CD4-positive, CD25-positive, alpha-beta regulatory T cell (primary cell): ENCODE results near the gene MECP2. TPM values are rescaled to one million over a fixed set of nuclear protein-coding genes. Genes with fewer than 3 reads are reported as not detected.

ENCODE experiments used
- ATAC-seq, 2 donors: fragments of 150-1000 bp; cut with Tn5 transposase; one replicate each; pipeline ENCODE4 v1.10.0; 2021; ENCODE audit warnings: low read depth in 2 of 2, moderate number of reproducible peaks in 2 of 2, moderate library complexity in 1 of 2
- DNase-seq, 3 donors: peaks; one replicate each; pipeline versions ENCODE4 v3.0.0 to v3.0.0-alpha.2; 2012 to 2022; ENCODE audit warnings: mixed read lengths in 1 of 3
- H3K27ac ChIP-seq: one replicate; pipeline ENCODE4 v1.7.0; 2013; ENCODE audit warnings: mild to moderate bottlenecking, low read length; ENCODE audit not compliant: insufficient read depth, poor library complexity, severe bottlenecking
- H3K27me3 ChIP-seq: one replicate; pipeline ENCODE4 v1.7.0; 2013; ENCODE audit warnings: low read length; ENCODE audit not compliant: control insufficient read depth, insufficient read depth
- H3K36me3 ChIP-seq: one replicate; pipeline ENCODE4 v1.7.0; 2013; ENCODE audit warnings: mild to moderate bottlenecking, low read length, moderate library complexity; ENCODE audit not compliant: control insufficient read depth, insufficient read depth
- H3K4me1 ChIP-seq: 2 replicates; pipeline ENCODE4 v1.7.0; 2013; ENCODE audit warnings: mild to moderate bottlenecking, low read length; ENCODE audit not compliant: insufficient read depth, control insufficient read depth, poor library complexity, severe bottlenecking
- H3K4me3 ChIP-seq: one replicate; pipeline ENCODE4 v1.7.0; 2013; ENCODE audit warnings: low read depth, mild to moderate bottlenecking, low read length, moderate library complexity
- H3K9me3 ChIP-seq, 2 experiments: 1 replicate in 1 of 2; 2 replicates in 1 of 2; pipeline ENCODE4 v1.7.0; 2013; ENCODE audit warnings: low read length in 2 of 2, mild to moderate bottlenecking in 1 of 2, moderate library complexity in 1 of 2; ENCODE audit not compliant: control insufficient read depth in 2 of 2
- H3K27ac Mint-ChIP-seq, 3 donors: one replicate each; pipeline ENCODE4 v1.8.0; 2020 to 2022; ENCODE audit warnings: mild to moderate bottlenecking in 3 of 3, mixed read lengths in 3 of 3, moderate library complexity in 2 of 3
- H3K27me3 Mint-ChIP-seq: one replicate; pipeline ENCODE4 v1.8.0; 2022; ENCODE audit warnings: mild to moderate bottlenecking, mixed read lengths
- H3K36me3 Mint-ChIP-seq: one replicate; pipeline ENCODE4 v1.8.0; 2020; ENCODE audit warnings: mixed read lengths
- H3K4me1 Mint-ChIP-seq, 4 donors: one replicate each; pipeline ENCODE4 v1.8.0; 2020 to 2022; ENCODE audit warnings: mixed read lengths in 4 of 4, mild to moderate bottlenecking in 1 of 4
- H3K4me3 Mint-ChIP-seq, 4 donors: one replicate each; pipeline ENCODE4 v1.8.0; 2020 to 2022; ENCODE audit warnings: mild to moderate bottlenecking in 4 of 4, mixed read lengths in 4 of 4, moderate library complexity in 3 of 4
- H3K9me3 Mint-ChIP-seq, 7 donors: one replicate each; pipeline ENCODE4 v1.8.0; 2020 to 2022; ENCODE audit warnings: mixed read lengths in 7 of 7, mild to moderate bottlenecking in 3 of 7, moderate library complexity in 2 of 7
- polyA plus RNA-seq, 4 donors: library from polyadenylated mRNA; unstranded; fragments of 300-500 nt; fragmentation: Illumina TruSeq; gene quantifications; one replicate each; pipeline ENCODE4 v1.2.3, GENCODE V29; 2021
- total RNA-seq: library from RNA; stranded (reverse); gene quantifications from one replicate; pipeline ENCODE4 v1.2.3, GENCODE V29; 2022

MECP2 gene
- total and polyA plus RNA-seq, 5 donors from 2014 or later, result 13.3 to 180 (median 16.9) TPM

DNA sequence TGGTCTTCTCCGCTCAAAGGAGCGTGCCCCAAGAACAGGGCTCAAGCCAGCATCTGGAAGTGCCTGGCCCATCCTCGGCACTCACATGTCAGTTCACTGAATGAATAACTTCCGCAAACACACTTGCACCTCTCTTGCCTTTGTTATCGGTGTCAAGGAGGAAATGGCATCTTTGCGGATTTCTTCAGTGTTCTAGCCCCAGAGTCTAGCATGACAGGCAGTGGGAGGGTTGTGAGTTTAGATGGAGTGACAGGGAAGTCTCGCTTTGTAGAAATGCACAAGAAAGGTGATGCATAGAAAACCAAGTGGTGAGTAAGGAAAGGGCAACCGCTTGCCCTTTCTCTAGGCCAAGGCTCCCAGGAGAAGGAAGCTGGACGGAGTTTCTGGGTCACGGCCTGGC is 17.6 kb upstream of the MECP2 start:
- no peak for DNase-seq
- Histone ChIP-seq H3K27ac (no peak overlapping the region), H3K4me3 (no peak overlapping the region), H3K27me3 (no peaks in the 10 kb centered on the region), H3K4me1 (no peaks in the 10 kb centered on the region), H3K9me3 (no peaks in the 10 kb centered on the region), H3K36me3 (no peaks in the 10 kb centered on the region)
- ATAC-seq, result no peak
- Mint-ChIP-seq H3K9me3 (peaks cover 0 to 2% (median 0%) of the 10 kb centered on the region in 7 donors), H3K4me3 (no peak overlapping the region), H3K4me1 (peaks cover 0 to 4% (median under 1%) of the 10 kb centered on the region in 4 donors), H3K27me3 (no peaks in the 10 kb centered on the region), H3K27ac (no peak overlapping the region), H3K36me3 (no peaks in the 10 kb centered on the region)

DNA sequence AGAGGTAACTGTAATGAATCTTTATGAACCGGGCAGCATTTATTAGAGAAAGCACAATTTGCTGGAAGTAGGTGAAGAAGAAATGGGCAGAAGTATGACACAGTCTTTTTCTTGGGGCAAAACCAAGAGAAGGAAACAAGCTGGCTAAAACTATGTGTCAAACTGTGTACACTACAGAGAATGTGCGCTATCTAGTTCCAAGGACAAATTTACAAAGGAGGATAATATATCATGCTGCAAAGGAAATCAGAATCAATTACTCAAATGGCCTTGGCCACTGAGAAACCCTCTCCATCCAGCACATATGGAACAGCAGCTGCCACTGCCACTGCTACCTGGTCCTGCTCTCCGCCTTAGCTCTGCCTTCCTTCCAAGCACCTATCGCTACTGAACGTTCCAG is 17.1 kb upstream of the MECP2 start:
- Mint-ChIP-seq H3K4me1 (peaks cover 0 to 4% (median under 1%) of the 10 kb centered on the region in 4 donors), H3K9me3 (peaks cover 0 to 2% (median 0%) of the 10 kb centered on the region in 7 donors), H3K27ac (no peak overlapping the region), H3K4me3 (no peak overlapping the region), H3K36me3 (no peaks in the 10 kb centered on the region), H3K27me3 (no peaks in the 10 kb centered on the region)
- H3K27me3 ChIP-seq, result no peaks in the 10 kb centered on the region
- no peaks in the 10 kb centered on the region for H3K36me3 ChIP-seq
- H3K9me3 ChIP-seq, result no peaks in the 10 kb centered on the region
- H3K27ac ChIP-seq, result no peak overlapping the region
- no peak overlapping the region for H3K4me3 ChIP-seq
- DNase-seq (no peak), ATAC-seq (no peak)
- H3K4me1 ChIP-seq, result no peaks in the 10 kb centered on the region

DNA sequence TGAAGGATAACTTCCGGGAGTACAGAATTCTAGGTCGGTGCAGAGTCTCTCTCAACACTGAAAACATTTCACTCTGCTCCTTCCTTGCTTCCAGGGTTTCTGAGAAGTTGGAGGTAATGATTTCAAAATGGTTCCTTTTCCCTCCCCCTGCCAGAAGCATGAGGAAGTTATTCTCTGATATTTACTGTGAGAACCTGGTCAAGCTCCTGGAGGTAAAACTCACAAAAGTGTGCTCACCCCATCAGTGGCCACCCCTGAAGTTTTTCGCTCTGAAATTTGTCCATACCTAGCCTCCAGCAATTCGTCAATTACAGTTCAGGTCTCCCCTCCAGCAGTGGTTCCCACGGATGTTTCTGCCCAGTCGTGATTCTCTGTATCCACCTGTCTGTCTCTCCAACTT is 16.2 kb upstream of the MECP2 start:
- Histone ChIP-seq H3K27me3 (no peaks in the 10 kb centered on the region), H3K27ac (no peak overlapping the region), H3K36me3 (no peaks in the 10 kb centered on the region), H3K4me3 (no peak overlapping the region), H3K4me1 (no peaks in the 10 kb centered on the region), H3K9me3 (no peaks in the 10 kb centered on the region)
- DNase-seq, result no peak
- no peak overlapping the region for H3K27ac Mint-ChIP-seq
- no peak overlapping the region for H3K4me3 Mint-ChIP-seq
- no peak for ATAC-seq
- H3K4me1 Mint-ChIP-seq, result peaks cover 0 to 4% (median under 1%) of the 10 kb centered on the region in 4 donors
- H3K9me3 Mint-ChIP-seq, result peaks cover 0 to under 1% (median 0%) of the 10 kb centered on the region in 7 donors
- no peaks in the 10 kb centered on the region for H3K27me3 Mint-ChIP-seq
- H3K36me3 Mint-ChIP-seq, result no peaks in the 10 kb centered on the region

DNA sequence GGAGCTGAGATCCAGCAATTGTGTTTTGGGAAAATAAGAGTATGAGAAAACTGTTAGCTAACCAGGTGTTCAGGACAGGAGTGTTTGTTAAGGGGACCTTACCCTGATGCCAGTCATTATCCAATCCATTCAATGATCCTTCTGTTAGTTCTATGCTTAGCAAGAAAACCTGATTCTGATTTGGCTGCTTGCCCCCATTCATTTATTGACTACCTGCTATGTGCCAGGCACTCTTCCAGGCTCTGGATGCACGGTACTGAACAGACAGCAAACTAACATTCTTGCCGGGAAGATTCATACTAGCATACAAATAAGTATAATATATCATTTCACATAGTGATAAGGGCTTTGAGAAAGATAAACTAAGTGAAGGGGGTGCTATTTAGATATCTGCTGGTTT is 1.0 kb upstream of the MECP2 start:
- peaks cover 17% of the 10 kb centered on the region for H3K27me3 Mint-ChIP-seq
- no peak for ATAC-seq
- H3K36me3 ChIP-seq, result no peaks in the 10 kb centered on the region
- H3K9me3 Mint-ChIP-seq, result peaks cover 0 to 6% (median 0%) of the 10 kb centered on the region in 7 donors
- H3K4me3 Mint-ChIP-seq, result peak overlapping the region; percentile 85 to 94 (median 86)
- H3K36me3 Mint-ChIP-seq, result no peaks in the 10 kb centered on the region
- DNase-seq, result no peak
- peak overlapping the region in 1 of 3 donors; percentile 95 for H3K27ac Mint-ChIP-seq
- H3K4me1 ChIP-seq, result peaks cover 30% of the 10 kb centered on the region
- peak overlapping the region; percentile 57 for H3K4me3 ChIP-seq
- no peaks in the 10 kb centered on the region for H3K27me3 ChIP-seq
- H3K27ac ChIP-seq, result peak overlapping the region; percentile 84
- no peaks in the 10 kb centered on the region for H3K9me3 ChIP-seq
- peaks cover 6 to 33% (median 23%) of the 10 kb centered on the region in 4 donors for H3K4me1 Mint-ChIP-seq

DNA sequence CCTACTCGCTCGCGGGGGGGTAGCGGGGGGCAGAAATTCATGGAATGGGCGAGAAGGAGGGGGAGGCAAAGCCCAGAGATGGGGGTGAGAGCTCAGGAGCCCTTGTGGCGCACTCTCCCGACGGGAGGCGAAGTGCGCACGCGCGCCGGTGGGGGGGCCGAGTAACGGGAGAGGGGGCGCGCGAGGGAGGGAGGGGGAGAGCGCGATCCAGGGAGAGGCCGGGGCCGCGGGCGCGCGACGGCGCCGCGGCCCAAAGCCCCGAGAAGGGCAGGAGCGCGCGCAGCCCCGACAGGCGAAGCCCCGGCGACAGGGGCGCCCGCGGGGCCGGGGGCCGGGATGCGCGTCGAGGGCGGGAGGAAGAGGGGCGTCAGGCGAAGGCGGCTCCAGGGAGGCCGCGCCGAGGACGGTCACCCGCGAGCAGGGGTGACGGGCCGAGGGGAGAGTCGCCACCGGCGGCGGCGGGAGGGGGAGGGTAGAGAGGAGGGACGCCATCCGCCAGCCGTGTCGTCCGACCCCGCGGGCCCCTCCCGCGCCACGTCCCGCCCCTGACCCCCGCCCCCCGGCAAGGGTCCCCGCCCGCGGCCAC is 421 bp downstream of the MECP2 start:
- DNase-seq, result peak; percentile 54 to 63 (median 61)
- H3K4me3 Mint-ChIP-seq, result peak overlapping the region; percentile 93 to 98 (median 95)
- no peaks in the 10 kb centered on the region for H3K36me3 Mint-ChIP-seq
- peaks cover 30% of the 10 kb centered on the region for H3K4me1 ChIP-seq
- H3K9me3 ChIP-seq, result no peaks in the 10 kb centered on the region
- peak overlapping the region; percentile 88 for H3K4me3 ChIP-seq
- peak; percentile 16 to 17 for ATAC-seq
- H3K9me3 Mint-ChIP-seq, result peaks cover 0 to 6% (median 0%) of the 10 kb centered on the region in 7 donors
- H3K27ac Mint-ChIP-seq, result peak overlapping the region; percentile 86 to 98 (median 88)
- H3K27me3 ChIP-seq, result no peaks in the 10 kb centered on the region
- H3K27ac ChIP-seq, result peak overlapping the region; percentile 84
- no peaks in the 10 kb centered on the region for H3K36me3 ChIP-seq
- H3K27me3 Mint-ChIP-seq, result peaks cover 14% of the 10 kb centered on the region
- peaks cover 17 to 46% (median 33%) of the 10 kb centered on the region in 4 donors for H3K4me1 Mint-ChIP-seq

DNA sequence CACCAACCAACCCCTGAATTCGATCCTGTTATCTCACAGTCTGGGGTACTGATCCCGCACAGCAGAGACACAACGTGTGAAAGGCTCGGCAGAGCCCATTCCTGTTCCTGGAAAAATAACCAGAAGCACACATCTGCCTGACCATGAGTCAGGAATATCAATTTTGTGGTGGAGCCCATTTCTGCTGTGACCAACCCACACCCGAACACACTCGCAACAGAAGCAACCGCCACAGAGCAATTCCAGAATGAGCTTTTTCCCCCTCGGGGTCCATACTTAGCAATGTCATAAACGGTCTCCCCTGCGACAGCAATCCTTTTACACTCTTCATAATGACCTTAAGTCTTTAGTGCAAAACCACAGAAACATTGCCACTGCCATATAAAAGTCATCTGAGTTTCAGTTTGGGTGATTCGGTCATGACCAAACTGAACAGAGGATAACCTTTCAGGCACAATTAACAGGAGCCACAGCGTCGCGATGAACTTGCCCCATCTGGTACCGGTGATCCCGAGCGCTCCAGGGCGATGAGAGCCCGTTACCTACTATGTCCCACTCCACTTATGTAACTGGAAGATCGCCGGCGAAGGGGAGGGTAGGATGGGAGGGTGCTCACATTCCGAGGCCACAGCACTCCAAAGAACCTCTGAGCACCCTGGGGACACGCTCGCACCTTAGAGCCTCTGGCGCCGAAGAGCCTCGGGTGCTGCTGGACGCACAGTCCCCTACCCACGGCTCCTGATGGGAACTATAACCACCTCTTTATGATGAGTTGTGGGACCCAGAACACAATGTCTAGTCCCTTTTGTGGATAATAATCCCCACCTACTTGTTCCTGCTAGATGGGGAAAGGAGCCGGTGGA is 1.1 kb downstream of the MECP2 start:
- ATAC-seq (no peak), DNase-seq (peak in 2 of 3 donors; percentile 10 to 50)
- Mint-ChIP-seq H3K4me3 (peak overlapping the region; percentile 93 to 98 (median 95)), H3K9me3 (peaks cover 0 to 6% (median 0%) of the 10 kb centered on the region in 7 donors), H3K27ac (peak overlapping the region; percentile 86 to 98 (median 88)), H3K4me1 (peaks cover 17 to 52% (median 34%) of the 10 kb centered on the region in 4 donors), H3K27me3 (peaks cover 9% of the 10 kb centered on the region), H3K36me3 (no peaks in the 10 kb centered on the region)
- Histone ChIP-seq H3K27me3 (no peaks in the 10 kb centered on the region), H3K36me3 (peaks cover under 1% of the 10 kb centered on the region), H3K4me3 (peak overlapping the region; percentile 88), H3K9me3 (no peaks in the 10 kb centered on the region), H3K4me1 (peaks cover 36% of the 10 kb centered on the region), H3K27ac (peak overlapping the region; percentile 84)

DNA sequence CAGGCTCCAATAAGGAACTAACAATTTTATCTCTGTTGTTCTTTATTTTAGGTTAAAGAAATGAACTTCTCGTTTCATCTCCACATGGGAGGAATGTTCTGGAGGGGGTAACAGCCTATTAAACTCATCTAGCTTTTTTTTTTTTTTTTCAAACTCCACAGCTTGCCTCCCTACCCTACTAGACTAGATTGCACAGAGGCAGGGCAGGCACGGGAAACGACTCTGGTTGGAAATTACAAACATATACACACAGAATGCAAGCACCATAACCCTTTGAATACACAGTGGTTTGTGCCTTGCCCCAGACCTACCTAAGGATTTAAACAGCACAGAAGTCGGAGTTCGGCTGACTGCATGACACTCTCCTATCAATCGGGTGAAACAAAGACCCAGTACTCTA is 2.7 kb downstream of the MECP2 start:
- peak overlapping the region; percentile 93 to 98 (median 95) for H3K4me3 Mint-ChIP-seq
- peak overlapping the region; percentile 88 for H3K4me3 ChIP-seq
- DNase-seq (no peak), ATAC-seq (no peak)
- H3K36me3 Mint-ChIP-seq, result peaks cover 3% of the 10 kb centered on the region
- H3K9me3 ChIP-seq, result no peaks in the 10 kb centered on the region
- peak overlapping the region; percentile 38 to 88 (median 80) for H3K27ac Mint-ChIP-seq
- H3K4me1 ChIP-seq, result peaks cover 37% of the 10 kb centered on the region
- H3K4me1 Mint-ChIP-seq, result peaks cover 17 to 61% (median 42%) of the 10 kb centered on the region in 4 donors
- peaks cover 0 to 6% (median 0%) of the 10 kb centered on the region in 7 donors for H3K9me3 Mint-ChIP-seq
- peaks cover 4% of the 10 kb centered on the region for H3K27me3 Mint-ChIP-seq
- H3K27ac ChIP-seq, result peak overlapping the region; percentile 84
- H3K36me3 ChIP-seq, result peaks cover 6% of the 10 kb centered on the region
- H3K27me3 ChIP-seq, result no peaks in the 10 kb centered on the region
